Measurements from ENCODE around the gene ARMH4.

ARMH4 gene

GRCh38 chr14:58026219-58026618 lies 125.8 kb downstream of the ARMH4 start:
- DNase-seq, result no peak

- no peak for DNase-seq
Measured at GRCh38 chr14:58014778-58015177, 137.2 kb downstream of the ARMH4 start.

- DNase-seq, result no peak
Measured at GRCh38 chr14:58002618-58003017, 149.4 kb downstream of the ARMH4 start.

GRCh38 chr14:57999979-58000378 lies 152.0 kb downstream of the ARMH4 start:
- no peak for DNase-seq

GRCh38 chr14:57999471-57999870 lies 152.5 kb downstream of the ARMH4 start:
- DNase-seq, result no peak

GRCh38 chr14:57998766-57999165 lies 153.2 kb downstream of the ARMH4 start:
- DNase-seq, result no peak

GRCh38 chr14:57991353-57991752 lies 160.7 kb downstream of the ARMH4 start:
- DNase-seq, result no peak

- no peak for DNase-seq
Measured at GRCh38 chr14:57988445-57988844, 163.6 kb downstream of the ARMH4 start.

GRCh38 chr14:57987596-57988300 lies 164.3 kb downstream of the ARMH4 start:
- DNase-seq, result no peak

GRCh38 chr14:57987051-57987450 lies 165.0 kb downstream of the ARMH4 start:
- no peak for DNase-seq

GRCh38 chr14:57982804-57983634 lies 169.0 kb downstream of the ARMH4 start:
- DNase-seq, result no peak

- no peak for DNase-seq
Measured at GRCh38 chr14:57981817-57982560, 170.0 kb downstream of the ARMH4 start.

GRCh38 chr14:57979376-57980048 lies 172.5 kb downstream of the ARMH4 start:
- no peak for DNase-seq

- DNase-seq, result no peak
Measured at GRCh38 chr14:57976701-57977100, 175.3 kb downstream of the ARMH4 start.

GRCh38 chr14:57974896-57975295 lies 177.1 kb downstream of the ARMH4 start:
- DNase-seq, result no peak

GRCh38 chr14:57970594-57970993 lies 181.4 kb downstream of the ARMH4 start:
- no peak for DNase-seq

GRCh38 chr14:57970175-57970574 lies 181.8 kb downstream of the ARMH4 start:
- no peak for DNase-seq

- DNase-seq, result no peak
Measured at GRCh38 chr14:57963071-57963470, 188.9 kb downstream of the ARMH4 start.

- no peak for DNase-seq
Measured at GRCh38 chr14:57962325-57963035, 189.5 kb downstream of the ARMH4 start.

GRCh38 chr14:57961786-57962060 lies 190.3 kb downstream of the ARMH4 start:
- DNase-seq, result no peak

- DNase-seq, result no peak
Measured at GRCh38 chr14:57960946-57961785, 190.8 kb downstream of the ARMH4 start.

GRCh38 chr14:57957441-57957840 lies 194.6 kb downstream of the ARMH4 start:
- DNase-seq, result no peak

All from DMS 273 treated with DMSO at 0.1 percent for 48 hours (cell line).